ENCODE results near the gene IL4R.
"Not testable (repeated sequence)": the region's sequence is repeated elsewhere in the genome, so short reads cannot be mapped to it uniquely, and the experiment has no call there.

IL4R gene

DNA sequence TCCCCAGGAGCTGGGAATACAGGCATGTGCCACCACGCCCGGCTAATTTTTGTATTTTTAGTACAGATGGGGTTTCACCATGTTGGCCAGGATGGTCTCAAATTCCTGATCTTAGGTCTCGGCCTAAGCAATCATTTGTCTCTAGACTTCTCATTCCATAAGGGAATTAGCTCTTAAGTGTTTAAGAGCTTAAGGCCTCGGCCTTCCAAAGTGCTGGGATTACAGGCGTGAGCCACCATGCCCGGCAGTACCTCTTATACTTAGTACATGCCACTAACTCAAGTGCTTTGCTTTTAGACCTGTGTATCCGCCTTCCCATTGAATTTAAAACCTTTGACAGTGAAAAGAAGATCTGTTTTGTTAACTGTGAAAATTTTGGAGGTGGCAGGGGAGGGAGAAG lies 71.6 kb downstream of the IL4R start:
- no peak for DNase-seq

DNA sequence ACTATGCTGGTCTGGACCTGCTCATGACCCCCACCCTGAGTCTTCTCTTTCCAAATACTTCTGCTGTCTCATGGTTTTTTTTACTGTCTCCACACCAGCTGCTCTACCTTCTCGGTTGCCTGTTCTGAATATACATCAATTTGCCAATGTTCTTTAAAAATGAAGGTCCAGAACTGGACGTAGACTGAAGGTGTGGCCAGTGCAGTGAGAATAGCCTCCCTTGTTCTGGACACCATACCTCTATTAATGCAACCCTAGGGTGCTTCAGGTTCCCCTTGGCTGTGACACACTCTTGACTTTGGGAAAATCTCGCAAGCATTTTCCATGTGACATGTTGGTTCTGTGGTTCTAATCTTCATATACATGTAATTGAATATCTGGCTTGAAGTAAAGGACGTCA lies 72.9 kb downstream of the IL4R start:
- DNase-seq: no peak

DNA sequence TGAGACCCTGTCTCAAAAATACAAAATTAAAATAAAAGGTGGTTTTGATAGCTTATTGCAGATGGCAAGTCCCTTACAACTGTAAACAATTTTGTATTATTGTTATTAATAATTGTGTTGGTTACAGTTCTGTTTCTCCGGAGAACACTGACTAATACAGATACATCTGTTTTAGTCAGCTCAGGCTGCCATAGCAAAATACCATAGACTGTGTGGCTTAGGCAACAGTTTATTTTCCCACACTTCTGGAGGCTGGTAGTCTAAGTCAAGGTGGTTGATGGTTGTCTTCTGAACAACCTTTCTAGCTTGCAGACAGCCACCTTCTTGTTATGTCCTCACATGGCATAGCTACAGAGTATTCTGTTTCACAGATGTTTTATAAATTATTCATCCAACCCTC lies 74.0 kb downstream of the IL4R start:
- no peak for DNase-seq

DNA sequence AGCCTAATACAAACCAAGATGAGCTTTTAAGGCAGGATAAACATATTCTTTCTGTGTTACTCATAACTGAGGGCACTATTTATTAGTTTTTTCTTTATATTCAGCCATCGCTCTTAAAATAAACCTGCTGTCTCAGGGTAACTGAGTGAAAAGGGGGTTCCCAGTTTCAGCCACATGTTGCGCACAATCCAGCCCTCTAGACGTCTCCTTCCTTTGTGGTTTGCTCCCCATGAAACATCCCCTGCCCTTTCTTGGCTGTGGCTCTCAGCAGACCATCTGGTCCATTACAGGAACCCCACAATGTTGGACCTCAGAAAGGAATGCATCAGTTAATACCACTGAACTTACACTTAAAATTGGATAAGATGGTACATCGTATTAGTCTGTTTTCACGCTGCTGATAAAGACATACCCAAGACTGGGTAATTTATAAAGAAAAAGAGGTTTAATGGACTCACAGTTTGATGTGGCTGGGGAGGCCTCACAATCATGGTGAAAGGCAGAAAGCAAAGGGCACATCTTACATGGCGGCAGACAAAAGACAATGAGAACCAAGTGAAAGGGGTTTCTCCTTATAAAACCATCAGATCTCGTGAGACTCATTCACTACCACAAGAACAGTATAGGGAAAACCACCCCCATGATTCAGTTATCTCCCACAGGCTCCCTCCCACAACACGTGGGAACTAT lies 75.6 kb downstream of the IL4R start:
- no peak for DNase-seq

DNA sequence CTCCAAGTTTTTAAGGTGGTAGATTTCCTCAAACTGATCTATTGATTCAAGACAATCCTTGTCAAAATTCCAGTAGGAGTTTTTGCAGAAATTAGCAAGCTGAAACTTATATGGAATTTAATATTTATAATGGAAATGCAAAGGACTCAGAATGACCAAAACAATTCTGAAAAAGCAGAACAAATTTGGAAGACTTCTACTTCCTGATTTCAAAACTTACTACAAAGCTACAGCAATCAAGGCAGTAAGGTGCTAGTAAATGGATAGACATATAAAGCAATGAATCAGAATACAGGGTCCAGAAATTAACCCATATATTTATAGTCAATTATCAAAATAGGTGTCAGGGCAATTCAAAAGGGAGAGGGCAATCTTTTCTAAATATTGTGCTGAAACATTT lies 76.4 kb downstream of the IL4R start:
- DNase-seq: no peak

DNA sequence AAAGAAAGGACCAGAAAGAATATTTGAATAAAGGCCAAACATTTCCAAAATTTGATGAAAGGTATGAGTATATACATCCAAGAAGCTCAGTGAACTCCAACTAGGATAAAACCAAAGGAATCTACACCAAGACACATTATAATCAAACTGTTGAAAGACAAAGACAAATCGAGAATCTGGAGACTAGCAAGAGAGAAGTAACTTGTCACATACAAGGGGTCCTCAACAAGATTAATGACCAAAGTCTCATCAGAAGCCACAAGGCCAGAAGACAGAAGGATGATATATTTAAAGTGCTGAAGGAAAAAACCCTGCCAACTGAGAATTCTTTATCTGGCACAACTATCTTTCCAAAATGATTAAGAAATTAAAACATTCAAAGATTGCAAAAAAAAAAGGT lies 78.9 kb downstream of the IL4R start:
- DNase-seq: no peak

DNA sequence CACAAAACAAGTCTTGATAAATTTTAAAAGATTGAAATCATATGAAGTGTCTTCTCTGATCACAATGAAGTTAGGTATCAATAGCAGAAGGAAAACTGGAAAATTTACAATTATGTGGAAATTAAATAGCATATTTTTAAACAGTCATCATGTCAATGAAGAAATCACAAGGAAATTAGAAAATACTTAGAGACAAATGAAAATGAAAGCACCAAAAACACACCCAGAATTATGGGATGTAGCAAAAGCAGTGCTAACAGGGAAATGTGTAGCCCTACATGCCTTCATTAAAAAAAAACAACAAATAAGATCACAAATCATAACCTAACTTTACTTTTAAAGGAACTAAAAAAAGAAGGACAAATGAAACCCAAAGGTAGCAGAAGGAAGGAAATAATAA lies 80.7 kb downstream of the IL4R start:
- no peak for DNase-seq

DNA sequence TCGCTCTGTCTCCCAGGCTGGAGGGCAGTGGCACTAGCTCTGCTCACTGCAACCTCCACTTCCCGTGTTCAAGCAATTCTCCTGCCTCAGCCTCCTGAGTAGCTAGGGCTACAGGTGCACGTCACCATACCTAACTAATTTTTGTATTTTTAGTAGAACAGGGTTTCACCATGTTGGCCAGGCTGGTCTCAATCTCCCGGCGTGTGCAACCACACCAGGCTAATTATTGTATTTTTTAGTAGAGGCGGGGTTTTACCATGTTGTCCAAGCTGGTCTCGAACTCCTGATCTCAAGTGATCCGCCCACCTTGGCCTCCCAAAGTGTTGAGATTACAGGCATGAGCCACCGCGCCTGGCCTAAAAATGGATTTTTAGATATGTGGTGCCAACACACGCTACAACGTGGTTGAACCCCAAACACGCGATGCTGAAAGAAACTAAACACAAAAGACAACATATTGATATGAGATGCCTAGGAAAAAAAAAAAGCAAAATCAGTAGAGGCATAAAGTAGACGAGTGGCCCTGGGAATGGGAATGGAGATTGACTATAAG lies 84.6 kb downstream of the IL4R start:
- not testable (repeated sequence) for DNase-seq

DNA sequence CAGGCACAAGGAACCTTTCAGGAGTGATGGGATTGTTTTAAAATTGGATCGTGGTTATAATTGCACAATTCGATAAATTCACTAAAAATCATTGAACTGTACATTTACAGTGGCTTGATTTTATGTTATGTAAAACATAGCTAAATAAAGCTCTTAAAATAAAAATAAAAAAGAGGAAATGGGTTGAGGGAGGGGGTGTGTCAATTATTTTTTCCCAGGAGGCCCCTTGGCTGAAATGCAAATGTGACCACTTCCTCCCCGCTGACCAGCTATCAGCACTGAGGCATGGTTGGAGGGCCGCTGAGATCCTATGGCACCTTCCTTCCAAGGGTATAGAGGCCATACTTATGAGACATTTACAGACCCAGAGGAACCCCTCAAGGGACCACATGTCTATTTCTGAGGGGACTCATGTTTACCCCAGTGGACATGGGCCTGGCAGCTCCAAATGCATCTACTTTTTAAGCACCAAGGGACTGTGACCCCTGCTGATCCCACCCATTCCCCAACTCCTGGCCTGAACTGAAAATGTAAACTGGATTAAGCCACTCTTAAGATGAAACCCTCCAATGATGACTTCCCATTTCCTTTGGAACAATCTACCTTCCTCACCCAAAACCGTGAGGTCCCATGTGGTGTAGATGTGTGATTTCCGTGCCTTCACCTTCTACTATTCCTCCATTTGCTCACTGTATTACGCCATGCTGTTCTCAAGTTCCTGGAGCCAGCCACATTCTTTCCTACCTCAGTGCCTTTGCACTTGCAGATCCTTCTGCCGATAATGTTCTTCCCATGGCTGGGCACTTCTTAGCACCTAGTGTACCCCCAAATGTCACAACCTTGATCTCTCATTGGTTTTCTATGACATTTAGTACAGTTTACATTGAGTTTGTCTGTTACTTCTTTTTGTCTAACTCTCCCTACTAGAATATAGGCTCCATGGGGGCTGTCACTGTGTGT lies 85.4 kb downstream of the IL4R start:
- DNase-seq: no peak

DNA sequence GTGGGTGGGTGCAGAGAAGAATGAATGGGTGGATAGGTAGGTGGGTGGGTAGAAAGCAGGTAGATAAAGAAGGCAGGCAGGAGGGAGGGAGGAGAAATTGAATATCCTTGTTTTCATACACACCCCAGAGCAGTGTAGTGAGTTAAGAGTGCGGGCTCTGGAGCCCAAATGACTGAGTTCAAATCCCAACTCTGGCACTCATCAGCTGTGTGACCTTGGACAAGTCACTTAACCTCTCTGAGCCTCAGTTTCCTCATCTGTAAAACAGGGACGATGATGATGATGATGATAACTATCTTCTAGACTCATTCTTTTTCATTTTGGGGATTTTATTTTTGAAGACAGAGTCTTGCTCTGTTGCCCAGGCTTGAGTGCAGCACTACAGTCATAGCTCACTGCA lies 86.2 kb downstream of the IL4R start:
- no peak for DNase-seq

DNA sequence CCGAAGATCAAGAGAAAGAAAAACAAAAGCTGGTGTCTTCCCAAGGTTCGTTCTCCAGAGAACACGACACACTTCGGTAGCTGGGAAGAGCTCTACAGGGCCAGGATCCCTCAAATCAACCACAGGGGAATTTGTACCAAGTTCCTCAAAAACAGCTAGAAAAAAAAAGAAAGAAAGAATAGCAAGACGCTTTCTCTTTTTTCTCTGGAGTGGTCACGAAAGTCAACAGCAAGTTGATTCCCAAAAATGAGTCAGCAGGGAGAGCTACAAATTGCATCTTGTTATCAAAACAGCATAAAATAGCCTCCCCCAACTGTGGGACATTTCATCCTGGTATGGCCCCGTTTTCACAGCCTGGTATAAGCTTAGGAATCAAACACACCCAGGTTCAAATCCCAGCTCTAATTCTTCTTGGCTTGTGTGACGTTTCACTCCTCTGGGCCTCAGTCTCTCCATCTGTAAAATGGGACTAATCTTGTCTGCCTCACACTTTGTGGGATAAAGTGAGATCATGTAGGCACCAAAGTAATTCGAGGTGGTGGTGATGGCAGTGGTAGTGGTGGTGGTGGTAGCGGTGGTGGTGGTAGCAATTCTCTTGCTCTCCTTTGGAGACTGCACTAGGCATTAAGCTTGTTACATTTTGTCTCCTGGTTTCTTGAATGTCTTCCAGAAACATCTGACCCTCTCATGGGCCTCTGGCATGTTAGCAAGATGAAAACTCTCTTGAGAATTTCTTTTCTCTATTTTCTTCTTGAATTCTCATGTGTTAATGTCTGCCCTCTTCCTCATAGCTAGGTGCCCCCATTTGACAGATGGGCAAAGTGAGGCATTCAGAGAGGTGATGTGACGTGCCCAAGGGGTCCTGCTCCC lies 87.2 kb downstream of the IL4R start:
- DNase-seq: no peak

DNA sequence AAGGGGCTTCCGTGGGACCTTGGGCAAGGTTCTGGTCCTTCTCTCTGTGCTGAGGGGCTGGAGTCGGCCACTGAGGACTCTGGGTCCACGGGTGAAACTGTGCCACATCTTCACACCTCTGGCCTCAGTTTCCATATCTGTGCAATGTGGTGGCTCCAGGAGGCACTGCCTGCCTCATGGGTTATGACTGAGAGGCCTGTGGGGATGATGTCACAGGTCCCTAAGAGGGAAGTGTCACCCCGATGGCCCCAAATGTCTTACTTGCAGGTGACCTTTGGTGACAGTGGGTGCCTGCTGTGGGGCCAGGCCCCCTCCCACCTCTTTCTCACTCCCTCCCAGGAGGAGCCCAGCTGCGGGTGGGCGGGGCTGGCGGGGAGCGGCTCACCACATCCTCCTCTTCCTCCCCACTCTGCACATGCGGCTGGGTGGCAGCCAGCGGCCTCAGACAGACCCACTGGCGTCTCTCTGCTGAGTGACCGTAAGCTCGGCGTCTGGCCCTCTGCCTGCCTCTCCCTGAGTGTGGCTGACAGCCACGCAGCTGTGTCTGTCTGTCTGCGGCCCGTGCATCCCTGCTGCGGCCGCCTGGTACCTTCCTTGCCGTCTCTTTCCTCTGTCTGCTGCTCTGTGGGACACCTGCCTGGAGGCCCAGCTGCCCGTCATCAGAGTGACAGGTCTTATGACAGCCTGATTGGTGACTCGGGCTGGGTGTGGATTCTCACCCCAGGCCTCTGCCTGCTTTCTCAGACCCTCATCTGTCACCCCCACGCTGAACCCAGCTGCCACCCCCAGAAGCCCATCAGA lies 88.2 kb downstream of the IL4R start, which contains the start of gene IL21R:
Gene IL21R (plus strand): TSS at position 407 of the 801 bp plus-strand sequence. CDS start 27,898 bp downstream, outside the sequence.
- peak; percentile 39 for DNase-seq

DNA sequence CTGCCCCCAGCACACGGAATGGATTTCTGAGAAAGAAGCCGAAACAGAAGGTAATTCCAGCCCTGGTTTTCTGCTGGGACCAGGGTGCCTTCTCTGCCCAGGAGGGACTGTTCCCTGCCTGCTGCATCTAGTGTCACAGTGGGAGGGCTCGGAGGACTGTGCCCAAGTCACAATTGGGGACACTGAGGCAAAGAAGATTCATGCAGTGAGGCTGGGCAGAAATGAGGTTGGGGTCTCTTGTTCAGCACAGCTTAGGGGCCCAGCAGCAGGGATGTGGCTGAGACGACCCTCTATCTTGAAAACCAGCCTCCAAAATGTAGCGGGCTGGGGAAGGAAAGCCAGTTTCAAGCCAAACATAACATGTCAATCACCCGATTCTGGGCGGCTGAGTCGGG lies 88.8 kb downstream of the IL4R start:
- DNase-seq: no peak

DNA sequence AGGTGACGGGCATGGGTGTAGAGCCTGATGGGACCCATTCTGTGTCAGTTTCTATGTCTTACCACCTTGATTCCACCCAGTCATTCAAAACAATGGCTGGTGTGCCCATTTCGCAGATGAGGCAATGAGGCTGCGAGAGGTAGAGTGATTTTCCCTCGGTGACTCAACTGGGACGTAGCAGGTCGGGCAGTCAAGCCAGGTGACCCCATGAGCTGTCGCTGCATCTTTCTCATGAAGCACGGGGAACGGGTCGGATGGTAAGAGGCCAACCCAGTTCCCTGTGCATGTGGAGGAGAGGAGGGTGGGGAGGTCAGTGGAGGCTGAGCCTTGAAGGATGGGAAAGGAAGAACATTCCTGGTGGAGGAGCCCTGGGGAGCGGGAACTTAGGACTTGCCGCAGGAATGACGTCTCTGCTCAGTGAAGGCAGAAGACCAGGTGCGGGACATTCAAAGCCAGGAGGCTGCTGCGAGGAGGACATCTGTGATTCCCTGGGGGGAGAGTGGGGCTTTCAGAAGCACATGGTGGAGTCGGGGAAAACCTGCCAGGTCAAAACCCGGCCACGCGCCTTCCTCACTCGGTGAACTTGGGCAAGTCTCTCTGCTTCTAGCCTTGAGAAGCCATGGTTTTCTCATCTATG lies 89.3 kb downstream of the IL4R start:
- DNase-seq: no peak

DNA sequence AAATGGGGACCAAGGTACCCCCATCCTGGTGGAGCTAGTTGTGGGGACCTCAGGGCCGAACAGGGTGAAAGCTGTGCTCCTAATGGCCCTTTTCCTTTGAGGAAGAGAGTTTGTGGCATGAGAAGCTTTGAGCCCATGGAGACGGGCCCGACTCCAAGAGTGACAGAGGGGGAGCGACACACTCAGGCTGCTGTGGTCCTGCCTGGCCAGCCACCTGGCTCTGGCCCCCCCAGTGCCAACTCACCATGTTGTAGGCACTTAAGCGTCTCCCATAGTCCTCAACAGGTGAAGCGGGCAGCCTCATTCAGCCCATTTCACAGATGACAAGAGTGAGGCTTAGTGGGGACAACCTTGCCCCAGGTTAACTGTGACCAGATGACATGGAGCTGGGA lies 89.8 kb downstream of the IL4R start:
- no peak for DNase-seq

DNA sequence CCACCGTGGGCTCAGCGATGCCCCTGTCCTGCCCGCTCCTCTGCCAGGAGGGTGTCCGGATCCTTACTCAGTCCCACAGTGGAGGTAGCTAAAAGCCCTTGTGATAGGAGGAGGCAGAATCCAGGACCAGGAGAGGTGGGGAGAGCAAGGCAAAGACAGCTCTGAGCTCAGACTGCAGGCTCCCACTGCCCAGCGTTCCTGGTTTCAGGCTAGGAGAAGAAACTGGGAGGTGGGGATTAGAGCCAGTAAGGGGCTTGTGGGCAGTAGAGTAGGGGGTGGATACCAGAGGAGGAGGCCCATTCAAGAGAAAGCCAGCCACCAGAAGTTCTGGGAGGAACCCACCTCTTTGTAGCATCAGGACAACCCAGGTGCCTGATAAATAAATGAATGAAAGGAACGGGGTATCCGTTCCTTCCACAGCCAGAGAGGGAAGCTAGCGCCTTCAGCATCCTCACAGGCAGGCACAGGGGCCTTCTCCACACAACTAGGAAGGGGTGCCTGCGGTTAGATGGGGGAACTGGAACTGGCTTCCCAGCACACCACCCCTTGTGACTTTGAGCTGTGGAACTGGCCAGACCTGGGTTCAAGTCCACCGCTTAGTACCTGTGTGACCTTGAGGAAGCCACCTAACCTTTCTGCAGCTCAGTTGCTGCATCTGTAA lies 90.5 kb downstream of the IL4R start:
- DNase-seq: no peak

DNA sequence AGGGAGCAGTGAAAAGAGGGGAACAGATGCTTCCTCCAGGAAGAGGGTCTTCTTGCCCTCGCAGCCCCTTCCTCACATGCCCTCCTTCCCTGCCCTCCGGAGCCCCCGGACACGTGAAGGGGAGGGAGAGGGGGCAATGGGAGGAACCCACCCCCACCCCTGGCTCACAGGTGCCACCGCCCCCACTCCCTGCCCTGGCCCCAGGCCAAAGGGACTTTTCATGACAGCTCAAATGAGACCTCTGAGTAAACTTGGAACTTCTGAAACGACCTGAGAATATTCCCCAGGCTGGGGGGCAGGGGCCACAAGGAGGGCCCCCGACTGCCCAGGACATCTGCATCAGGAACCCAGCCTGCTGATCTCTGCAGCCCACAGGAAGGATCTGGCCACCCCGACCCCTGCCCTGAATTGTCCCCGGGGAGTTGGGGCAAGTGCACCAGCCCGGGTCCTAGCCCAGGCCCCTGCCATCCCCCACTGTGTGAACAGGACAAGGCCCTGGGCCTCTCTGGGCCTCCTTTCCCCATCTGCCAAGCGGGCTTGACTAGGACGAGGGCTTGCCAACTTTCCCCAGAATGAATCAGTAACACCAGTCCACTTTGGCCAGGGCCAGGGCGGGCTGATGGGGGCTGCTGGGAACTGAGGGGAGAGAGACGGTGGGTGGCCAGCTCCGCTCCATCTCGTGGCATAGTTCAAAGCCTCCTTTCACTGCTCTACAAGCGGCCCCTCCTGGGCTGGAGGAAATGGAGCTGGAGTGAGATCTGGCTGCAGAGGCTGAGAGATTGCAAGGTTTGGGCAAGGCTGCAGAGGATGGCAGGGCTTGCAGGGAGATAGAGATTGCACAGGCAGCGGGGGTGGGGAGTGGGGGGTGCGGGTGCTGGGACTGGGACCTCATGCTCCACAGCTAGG lies 92.0 kb downstream of the IL4R start:
- no peak for DNase-seq

DNA sequence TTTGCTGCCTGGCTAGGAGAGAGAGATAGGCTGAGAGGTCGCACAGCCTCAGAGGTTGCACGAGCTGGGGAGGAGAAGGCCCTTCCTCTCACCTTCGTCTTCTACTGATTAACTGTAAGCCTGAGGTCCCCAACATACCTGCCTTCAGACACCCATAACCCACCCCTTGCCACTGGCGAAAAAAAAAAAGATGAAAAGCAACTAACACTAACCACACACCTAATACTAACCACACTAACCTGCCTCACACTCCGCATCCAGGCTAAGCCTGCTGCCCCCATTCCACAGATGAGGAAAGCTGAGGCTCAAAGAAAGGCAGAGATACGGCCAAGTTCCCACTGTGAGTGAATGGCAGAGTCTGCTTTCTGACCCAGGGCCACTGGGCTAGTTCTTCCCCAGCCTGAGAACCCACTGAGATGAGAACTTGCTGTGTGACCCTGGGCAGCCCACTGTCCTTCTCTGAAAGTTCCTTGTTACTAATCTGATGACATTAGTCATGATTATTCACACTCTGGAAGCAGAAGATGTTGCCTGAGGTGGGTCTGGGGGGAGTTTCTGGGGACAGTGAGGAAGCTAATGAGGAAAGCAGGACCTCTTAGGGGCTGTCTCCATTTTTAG lies 92.8 kb downstream of the IL4R start:
- no peak for DNase-seq

DNA sequence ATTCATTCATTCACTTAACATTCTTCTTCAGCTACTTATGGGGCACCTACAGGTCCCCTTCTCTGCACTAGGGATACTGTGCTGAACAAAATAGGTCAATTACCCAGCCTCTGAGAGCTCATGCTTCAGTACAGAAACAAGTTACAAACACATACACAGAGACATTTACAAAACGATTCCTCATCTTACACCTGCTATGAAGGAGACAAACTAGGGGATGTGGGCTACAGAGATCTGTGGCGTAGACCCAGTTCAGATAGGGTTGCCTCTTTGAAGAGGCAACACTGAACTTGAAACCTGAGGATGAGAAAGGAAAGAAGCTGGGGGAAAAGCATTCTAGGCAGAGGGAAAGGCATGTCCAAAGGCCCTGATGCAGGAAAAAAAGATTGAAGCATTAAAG lies 93.4 kb downstream of the IL4R start:
- no peak for DNase-seq
